Lower lobe of right lung (tissue), 2 donors: ENCODE measurements around the gene GNG7. TPM values are rescaled to one million over a fixed set of nuclear protein-coding genes. Genes with fewer than 3 reads are reported as not detected.
"Not testable (repeated sequence)": the region's sequence is repeated elsewhere in the genome, so short reads cannot be mapped to it uniquely, and the experiment has no call there.

ENCODE experiments used
- ATAC-seq, 2 donors: fragments of 200-7000 bp; cut with Tn5 transposase; one replicate each; pipeline ENCODE4 v1.9.1; 2020 to 2022; ENCODE audit warnings: mild to moderate bottlenecking in 2 of 2, moderate library complexity in 2 of 2
- DNase-seq: peaks from one replicate; pipeline ENCODE4 v3.0.0-alpha.2; 2020
- H3K27ac ChIP-seq: fragments of 200-600 bp; one replicate; pipeline ENCODE4 v1.8.0; 2022
- H3K27me3 ChIP-seq: fragments of 200-600 bp; one replicate; pipeline ENCODE4 v1.8.0; 2022; ENCODE audit warnings: low read depth
- H3K36me3 ChIP-seq: fragments of 200-600 bp; one replicate; pipeline ENCODE4 v1.8.0; 2022; ENCODE audit warnings: mild to moderate bottlenecking
- H3K4me1 ChIP-seq: fragments of 200-600 bp; one replicate; pipeline ENCODE4 v1.8.0; 2022
- H3K4me3 ChIP-seq: fragments of 200-600 bp; one replicate; pipeline ENCODE4 v1.8.0; 2022; ENCODE audit warnings: mild to moderate bottlenecking
- H3K9me3 ChIP-seq: fragments of 200-600 bp; one replicate; pipeline ENCODE4 v1.8.0; 2022
- CTCF ChIP-seq: fragments of 200-600 bp; IDR thresholded peaks from one replicate; pipeline ENCODE4 v1.8.0; 2022; ENCODE audit warnings: antibody characterized with exemption, mild to moderate bottlenecking
- intact Hi-C: fragments of 100-400 bp; cut with DNase I; formaldehyde crosslinking; loops from one replicate; pipeline ENCODE4 v1.11.0; 2022
- total RNA-seq: library from RNA; stranded (reverse); fragmentation: NEBNext Ultra II Directional; extraction: Animal tissue kit (Norgen Biotek cat#: 25700); gene quantifications from one replicate; pipeline ENCODE4 v1.2.1, GENCODE V29; 2021
- donor health status: DM: no; HTN: yes; CAD: no; lungs with severe emphysema.

The GNG7 gene
- total RNA-seq, 1 donor from 2014 or later, result 6.2 TPM

- peaks cover 17% of the 10 kb centered on the region for H3K4me1 ChIP-seq
- no peak overlapping the region for H3K27ac ChIP-seq
- H3K27me3 ChIP-seq, result no peaks in the 10 kb centered on the region
- H3K4me3 ChIP-seq, result no peak overlapping the region
- intact Hi-C loops, result no loop called here
- H3K36me3 ChIP-seq, result no peaks in the 10 kb centered on the region
- no peak for TF ChIP-seq CTCF
- DNase-seq, result no peak
- peak in 1 of 2 donors; percentile 5 for ATAC-seq
- no peaks in the 10 kb centered on the region for H3K9me3 ChIP-seq
Measured at GRCh38 chr19:2511570-2511969, 190.9 kb downstream of the GNG7 start.

- Histone ChIP-seq H3K9me3 (no peaks in the 10 kb centered on the region), H3K27me3 (no peaks in the 10 kb centered on the region), H3K27ac (no peak overlapping the region), H3K4me1 (peaks cover 21% of the 10 kb centered on the region), H3K4me3 (no peak overlapping the region), H3K36me3 (no peaks in the 10 kb centered on the region)
- no peak for ATAC-seq
- DNase-seq, result no peak
- intact Hi-C loops, result no loop called here
- no peak for TF ChIP-seq CTCF
Measured at GRCh38 chr19:2509096-2509495, 193.4 kb downstream of the GNG7 start.

GRCh38 chr19:2507109-2507508 lies 195.4 kb downstream of the GNG7 start:
- Histone ChIP-seq H3K4me1 (peaks cover 32% of the 10 kb centered on the region), H3K27ac (peak overlapping the region; percentile 44), H3K27me3 (no peaks in the 10 kb centered on the region), H3K36me3 (no peaks in the 10 kb centered on the region), H3K4me3 (no peak overlapping the region), H3K9me3 (no peaks in the 10 kb centered on the region)
- intact Hi-C loops, result no loop called here
- no peak for DNase-seq
- no peak for TF ChIP-seq CTCF
- peak; percentile 78 to 83 for ATAC-seq

GRCh38 chr19:2506656-2507055 lies 195.8 kb downstream of the GNG7 start:
- H3K36me3 ChIP-seq, intact Hi-C loops, ATAC-seq, H3K4me3 ChIP-seq, DNase-seq, H3K9me3 ChIP-seq, H3K27me3 ChIP-seq: not testable (repeated sequence)
- Histone ChIP-seq H3K27ac (peak overlapping the region; percentile 44), H3K4me1 (peaks cover 32% of the 10 kb centered on the region)

GRCh38 chr19:2503521-2504109 lies 198.9 kb downstream of the GNG7 start:
- no peak overlapping the region for H3K27ac ChIP-seq
- H3K36me3 ChIP-seq, result no peaks in the 10 kb centered on the region
- H3K27me3 ChIP-seq, result no peaks in the 10 kb centered on the region
- intact Hi-C loops, result no loop called here
- no peak for TF ChIP-seq CTCF
- H3K4me1 ChIP-seq, result peaks cover 32% of the 10 kb centered on the region
- DNase-seq (peak; percentile 48), ATAC-seq (peak; percentile 4 to 62)
- H3K4me3 ChIP-seq, result no peak overlapping the region
- H3K9me3 ChIP-seq, result no peaks in the 10 kb centered on the region

- peaks cover 20% of the 10 kb centered on the region for H3K4me1 ChIP-seq
- intact Hi-C loops, result no loop called here
- H3K9me3 ChIP-seq, result no peaks in the 10 kb centered on the region
- TF ChIP-seq CTCF, result no peak
- no peaks in the 10 kb centered on the region for H3K27me3 ChIP-seq
- no peak overlapping the region for H3K4me3 ChIP-seq
- DNase-seq, result no peak
- no peak overlapping the region for H3K27ac ChIP-seq
- no peaks in the 10 kb centered on the region for H3K36me3 ChIP-seq
- peak; percentile 51 to 75 for ATAC-seq
Measured at GRCh38 chr19:2500841-2501261, 201.6 kb downstream of the GNG7 start.
